Placental epithelial cell (primary cell): ENCODE measurements around the gene SCAF1. TPM values are rescaled to one million over a fixed set of nuclear protein-coding genes. Genes with fewer than 3 reads are reported as not detected.

ENCODE experiments used
- small RNA-seq: library from RNA; depleted of rRNA; stranded (forward); fragments of <200 nt; gene quantifications from one replicate; pipeline ENCODE3, GENCODE V24; 2012
- total RNA-seq: library from RNA; depleted of rRNA; stranded (reverse); fragments of >200 nt; gene quantifications from 2 replicates; pipeline ENCODE4 v1.2.3, GENCODE V29; 2012

Gene SCAF1, protein sequence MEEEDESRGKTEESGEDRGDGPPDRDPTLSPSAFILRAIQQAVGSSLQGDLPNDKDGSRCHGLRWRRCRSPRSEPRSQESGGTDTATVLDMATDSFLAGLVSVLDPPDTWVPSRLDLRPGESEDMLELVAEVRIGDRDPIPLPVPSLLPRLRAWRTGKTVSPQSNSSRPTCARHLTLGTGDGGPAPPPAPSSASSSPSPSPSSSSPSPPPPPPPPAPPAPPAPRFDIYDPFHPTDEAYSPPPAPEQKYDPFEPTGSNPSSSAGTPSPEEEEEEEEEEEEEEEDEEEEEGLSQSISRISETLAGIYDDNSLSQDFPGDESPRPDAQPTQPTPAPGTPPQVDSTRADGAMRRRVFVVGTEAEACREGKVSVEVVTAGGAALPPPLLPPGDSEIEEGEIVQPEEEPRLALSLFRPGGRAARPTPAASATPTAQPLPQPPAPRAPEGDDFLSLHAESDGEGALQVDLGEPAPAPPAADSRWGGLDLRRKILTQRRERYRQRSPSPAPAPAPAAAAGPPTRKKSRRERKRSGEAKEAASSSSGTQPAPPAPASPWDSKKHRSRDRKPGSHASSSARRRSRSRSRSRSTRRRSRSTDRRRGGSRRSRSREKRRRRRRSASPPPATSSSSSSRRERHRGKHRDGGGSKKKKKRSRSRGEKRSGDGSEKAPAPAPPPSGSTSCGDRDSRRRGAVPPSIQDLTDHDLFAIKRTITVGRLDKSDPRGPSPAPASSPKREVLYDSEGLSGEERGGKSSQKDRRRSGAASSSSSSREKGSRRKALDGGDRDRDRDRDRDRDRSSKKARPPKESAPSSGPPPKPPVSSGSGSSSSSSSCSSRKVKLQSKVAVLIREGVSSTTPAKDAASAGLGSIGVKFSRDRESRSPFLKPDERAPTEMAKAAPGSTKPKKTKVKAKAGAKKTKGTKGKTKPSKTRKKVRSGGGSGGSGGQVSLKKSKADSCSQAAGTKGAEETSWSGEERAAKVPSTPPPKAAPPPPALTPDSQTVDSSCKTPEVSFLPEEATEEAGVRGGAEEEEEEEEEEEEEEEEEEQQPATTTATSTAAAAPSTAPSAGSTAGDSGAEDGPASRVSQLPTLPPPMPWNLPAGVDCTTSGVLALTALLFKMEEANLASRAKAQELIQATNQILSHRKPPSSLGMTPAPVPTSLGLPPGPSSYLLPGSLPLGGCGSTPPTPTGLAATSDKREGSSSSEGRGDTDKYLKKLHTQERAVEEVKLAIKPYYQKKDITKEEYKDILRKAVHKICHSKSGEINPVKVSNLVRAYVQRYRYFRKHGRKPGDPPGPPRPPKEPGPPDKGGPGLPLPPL
- 19.6 and 31.6 TPM in 2 replicates for total RNA-seq

GRCh38 chr19:49641688-49642491, at the start of gene SCAF1:
Gene SCAF1 (plus strand): TSS chr19:49642209. CDS start chr19:49645027, 2,818 bp downstream.

GRCh38 chr19:49640113-49640898, 1.7 kb upstream of the SCAF1 start, which contains the start of gene RRAS:
Gene RRAS (minus strand): TSS chr19:49640143. CDS start chr19:49640098, 45 bp downstream.

GRCh38 chr19:49665351-49666119, 23.5 kb downstream of the SCAF1 start, which contains the start of the genes BCL2L12 and IRF3:
Gene BCL2L12 (plus strand): TSS chr19:49665933. CDS start chr19:49666693, 760 bp downstream.
Gene IRF3 (minus strand): TSS chr19:49665857. CDS start chr19:49664838, 1,019 bp downstream.

GRCh38 chr19:49677231-49677900, 35.4 kb downstream of the SCAF1 start, which contains the start of gene PRMT1:
Gene PRMT1 (plus strand): TSS chr19:49677271. CDS start chr19:49677281, 10 bp downstream.

DNA sequence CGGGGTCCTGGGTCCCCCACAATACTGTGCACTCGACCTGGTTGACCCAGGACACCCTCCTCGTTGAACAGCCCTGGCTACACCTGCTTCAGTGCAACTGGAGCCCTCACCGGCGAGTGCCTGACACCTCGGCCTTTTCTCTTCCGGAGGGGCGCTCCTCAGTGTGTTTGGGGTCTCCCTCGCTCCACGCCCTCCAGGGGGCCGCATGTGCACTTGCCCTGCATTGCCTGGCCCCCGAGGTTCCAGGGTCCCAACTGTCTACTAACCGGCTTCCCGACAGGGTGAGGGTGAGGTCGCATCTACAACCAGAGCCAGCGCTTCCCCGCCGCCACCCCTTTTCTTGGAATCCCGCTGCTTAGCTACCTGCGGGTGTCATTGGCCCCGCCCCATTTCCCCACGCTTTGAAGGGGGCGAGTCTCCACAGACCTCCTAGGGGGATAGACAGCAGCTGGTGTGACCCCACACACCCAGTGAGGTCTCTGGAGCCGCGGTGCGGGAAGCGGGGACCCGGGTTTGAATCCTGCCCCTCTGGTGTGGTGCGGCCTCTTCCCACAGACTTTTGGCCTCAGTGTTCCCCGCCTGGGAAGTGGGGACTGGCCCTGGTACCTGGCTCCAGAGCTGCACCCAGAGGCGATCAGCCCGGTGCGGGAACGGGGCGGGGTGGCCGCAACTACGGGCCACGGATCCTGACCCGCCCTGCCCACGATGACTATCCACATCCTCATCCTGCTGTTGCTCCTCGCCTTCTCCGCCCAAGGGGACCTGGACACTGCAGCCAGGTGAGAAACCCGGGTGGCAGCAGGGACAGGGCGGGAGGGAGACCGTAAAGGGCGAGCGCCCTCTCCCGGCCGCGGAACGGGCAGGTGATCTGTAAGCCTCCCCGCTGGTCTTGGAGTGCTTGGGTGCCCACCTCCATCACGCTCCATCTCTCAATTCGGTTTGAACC, 47.4 kb downstream of the SCAF1 start, which contains the start of gene ADM5:
Gene ADM5, plus strand, starts transcription at position 462 of the 946 bp plus-strand sequence. Its CDS starts 244 bp downstream, at position 706.

GRCh38 chr19:49690656-49691242, 48.7 kb downstream of the SCAF1 start, which contains the start of gene CPT1C:
Gene CPT1C (plus strand): TSS chr19:49691116. CDS start chr19:49692253, 1,137 bp downstream.

Small RNA genes lying within 50 kb of the gene (small RNA-seq; reads per million reads assigned to genes)
- not detected for gene MIR5088

Other genes with a start within 250 kb of the SCAF1 start
- gene PTH2, start 218.8 kb upstream of the SCAF1 start, total RNA-seq: not detected in 2 replicates
- gene GFY, start 216.8 kb upstream of the SCAF1 start, total RNA-seq: not detected in 2 replicates
- gene SLC17A7, start 200.7 kb upstream of the SCAF1 start, total RNA-seq: under 0.01 TPM in 1 of 2 replicates, not detected in the other
- 84.0 and 118 TPM in 2 replicates for gene PIH1D1, start 190.4 kb upstream of the SCAF1 start, total RNA-seq
- 27.1 and 34.2 TPM in 2 replicates for gene ALDH16A1, start 189.0 kb upstream of the SCAF1 start, total RNA-seq
- gene FLT3LG, start 168.0 kb upstream of the SCAF1 start, total RNA-seq: 0.79 TPM in 1 of 2 replicates, not detected in the other
- 2,267 and 3,501 TPM in 2 replicates for gene RPL13A, start 154.6 kb upstream of the SCAF1 start, total RNA-seq
- gene RPS11, start 145.8 kb upstream of the SCAF1 start, total RNA-seq: 2,287 and 2,633 TPM in 2 replicates
- gene FCGRT, start 129.5 kb upstream of the SCAF1 start, total RNA-seq: 39.7 and 108 TPM in 2 replicates
- 39.7 and 79.5 TPM in 2 replicates for gene RCN3, start 114.2 kb upstream of the SCAF1 start, total RNA-seq
- gene NOSIP, start 61.7 kb upstream of the SCAF1 start, total RNA-seq: 64.0 and 72.6 TPM in 2 replicates
- gene PRRG2, start 60.9 kb upstream of the SCAF1 start, total RNA-seq: 8.6 and 11.2 TPM in 2 replicates
- gene PRR12, start 51.0 kb upstream of the SCAF1 start, total RNA-seq: 4.4 and 5.9 TPM in 2 replicates
- 50.3 and 51.6 TPM in 2 replicates for gene RRAS, start 2.1 kb upstream of the SCAF1 start, total RNA-seq
- 64.0 and 64.4 TPM in 2 replicates for gene IRF3, start 23.6 kb downstream of the SCAF1 start, total RNA-seq
- 8.2 and 16.1 TPM in 2 replicates for gene BCL2L12, start 23.7 kb downstream of the SCAF1 start, total RNA-seq
- gene PRMT1, start 35.1 kb downstream of the SCAF1 start, total RNA-seq: 132 and 208 TPM in 2 replicates
- 0.43 and 1.2 TPM in 2 replicates for gene ADM5, start 47.4 kb downstream of the SCAF1 start, total RNA-seq
- gene CPT1C, start 48.9 kb downstream of the SCAF1 start, total RNA-seq: 1.6 and 3.1 TPM in 2 replicates
- 0.76 and 6.7 TPM in 2 replicates for gene TSKS, start 121.1 kb downstream of the SCAF1 start, total RNA-seq
- gene AP2A1, start 124.8 kb downstream of the SCAF1 start, total RNA-seq: 90.3 and 178 TPM in 2 replicates
- gene FUZ, start 171.1 kb downstream of the SCAF1 start, total RNA-seq: 23.9 and 25.5 TPM in 2 replicates
- gene MED25, start 176.1 kb downstream of the SCAF1 start, total RNA-seq: 26.3 and 33.5 TPM in 2 replicates
- gene PTOV1, start 208.9 kb downstream of the SCAF1 start, total RNA-seq: 114 and 134 TPM in 2 replicates
- gene PNKP, start 225.4 kb downstream of the SCAF1 start, total RNA-seq: 45.1 and 58.2 TPM in 2 replicates
- gene AKT1S1, start 235.1 kb downstream of the SCAF1 start, total RNA-seq: 20.4 and 24.7 TPM in 2 replicates
- gene TBC1D17, start 235.5 kb downstream of the SCAF1 start, total RNA-seq: 23.6 and 30.3 TPM in 2 replicates